NCI-H1105 (cell line): ENCODE measurements around the gene CCDC91.

ENCODE experiments used
- DNase-seq: peaks from one replicate; lab custom pipeline; 2025; lab: John Stamatoyannopoulos, UW

The CCDC91 gene

DNA sequence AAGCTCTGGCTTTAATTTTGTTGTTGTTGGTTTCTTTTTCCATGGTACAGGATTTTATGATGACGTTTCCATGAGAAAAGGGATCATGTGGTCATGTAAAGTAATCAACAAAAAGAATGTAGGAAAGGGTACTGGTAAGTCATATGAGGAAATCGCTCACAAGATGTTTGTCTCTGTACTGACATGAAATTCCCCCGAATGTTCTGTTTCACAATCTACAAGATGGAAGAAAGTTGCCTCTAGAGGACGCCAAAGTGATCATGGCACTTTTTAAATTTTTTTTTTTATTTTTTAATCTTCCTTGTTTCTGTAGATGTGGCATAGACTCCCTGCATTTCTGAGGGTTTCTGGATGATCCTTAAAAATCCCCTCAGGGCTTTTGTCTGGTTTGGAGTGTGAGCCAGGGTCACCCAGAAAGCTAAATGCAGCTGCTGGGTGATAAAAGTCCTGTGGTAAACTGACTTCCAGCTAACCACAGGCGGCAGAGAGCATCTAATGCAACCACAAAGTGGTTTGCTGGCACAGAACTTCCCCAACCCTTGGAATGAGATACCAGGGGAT lies 393.5 kb downstream of the CCDC91 start:
- no peak for DNase-seq

GRCh38 chr12:28585146-28585545 lies 394.9 kb downstream of the CCDC91 start:
- peak; percentile 21 for DNase-seq

DNA sequence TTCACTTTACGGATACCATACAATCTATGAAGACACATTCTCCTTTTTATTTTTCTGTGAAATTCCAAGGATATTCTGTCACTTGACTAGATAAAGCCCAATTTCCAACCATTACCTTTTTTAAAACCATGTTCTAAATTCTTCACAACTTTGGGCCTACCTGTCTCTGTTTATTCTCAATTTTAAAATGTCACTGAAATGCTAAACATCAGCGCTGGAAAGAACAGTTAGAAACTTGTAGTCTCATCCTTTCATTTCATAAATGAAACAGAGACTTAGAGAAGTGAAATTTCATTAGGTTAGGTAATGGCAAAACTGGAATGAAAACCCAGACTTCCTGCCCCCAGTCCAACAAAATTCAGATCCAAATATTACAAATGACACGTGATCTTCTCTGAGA lies 396.2 kb downstream of the CCDC91 start:
- DNase-seq = no peak

GRCh38 chr12:28591831-28592230 lies 401.6 kb downstream of the CCDC91 start:
- DNase-seq = no peak
